Measurements from ENCODE around the gene EPHB6. TPM values are rescaled to one million over a fixed set of nuclear protein-coding genes. Genes with fewer than 3 reads are reported as not detected.

Gene EPHB6
- total RNA-seq, 2 experiments from 2014 or later: 50.7 to 55.8 TPM

DNA sequence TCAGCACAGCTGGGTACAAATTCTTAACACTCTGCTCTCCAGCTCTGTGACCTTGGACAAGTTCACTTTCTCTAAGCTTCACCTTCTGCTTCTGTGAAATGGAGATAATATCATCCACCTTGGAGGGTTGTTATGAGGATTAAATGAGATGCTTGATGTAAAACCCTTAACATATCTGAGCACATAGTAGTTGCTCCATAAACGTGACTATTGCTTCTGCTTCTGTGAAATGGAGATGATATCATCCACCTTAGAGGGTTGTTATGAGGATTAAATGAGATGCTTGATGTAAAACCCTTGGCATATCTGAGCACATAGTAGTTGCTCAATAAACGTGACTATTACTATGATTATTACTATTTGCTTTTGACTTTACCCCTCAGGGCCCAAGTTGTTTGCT is 14.6 kb downstream of the EPHB6 start:
- TF ChIP-seq, protein P1, sequence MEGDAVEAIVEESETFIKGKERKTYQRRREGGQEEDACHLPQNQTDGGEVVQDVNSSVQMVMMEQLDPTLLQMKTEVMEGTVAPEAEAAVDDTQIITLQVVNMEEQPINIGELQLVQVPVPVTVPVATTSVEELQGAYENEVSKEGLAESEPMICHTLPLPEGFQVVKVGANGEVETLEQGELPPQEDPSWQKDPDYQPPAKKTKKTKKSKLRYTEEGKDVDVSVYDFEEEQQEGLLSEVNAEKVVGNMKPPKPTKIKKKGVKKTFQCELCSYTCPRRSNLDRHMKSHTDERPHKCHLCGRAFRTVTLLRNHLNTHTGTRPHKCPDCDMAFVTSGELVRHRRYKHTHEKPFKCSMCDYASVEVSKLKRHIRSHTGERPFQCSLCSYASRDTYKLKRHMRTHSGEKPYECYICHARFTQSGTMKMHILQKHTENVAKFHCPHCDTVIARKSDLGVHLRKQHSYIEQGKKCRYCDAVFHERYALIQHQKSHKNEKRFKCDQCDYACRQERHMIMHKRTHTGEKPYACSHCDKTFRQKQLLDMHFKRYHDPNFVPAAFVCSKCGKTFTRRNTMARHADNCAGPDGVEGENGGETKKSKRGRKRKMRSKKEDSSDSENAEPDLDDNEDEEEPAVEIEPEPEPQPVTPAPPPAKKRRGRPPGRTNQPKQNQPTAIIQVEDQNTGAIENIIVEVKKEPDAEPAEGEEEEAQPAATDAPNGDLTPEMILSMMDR (IDR thresholded peaks at IDR 0.05): no peak
- H3K27ac ChIP-seq (ENCODE audit: low read depth in 1 of 2, low read length in 2 of 2): no peak overlapping the region
- peaks cover 22% of the 10 kb centered on the region for H3K36me3 ChIP-seq (ENCODE audit: insufficient read depth, low read length)
- H3K4me3 ChIP-seq (ENCODE audit: low read length): no peak overlapping the region
- H3K27me3 ChIP-seq (ENCODE audit: control insufficient read depth in 1 of 2, insufficient read depth in 2 of 2, low read length in 2 of 2): no peaks in the 10 kb centered on the region
- CTCF ChIA-PET: no interaction called here
- no peaks in the 10 kb centered on the region for H3K27me3 Mint-ChIP-seq
- H3K36me3 Mint-ChIP-seq (ENCODE audit: low read depth): peaks cover 57% of the 10 kb centered on the region
- intact Hi-C loops (cut with DNase I, micrococcal nuclease): loop anchor here in 1 of 2 experiments (5.0 to 10.0 kb wide), 2 partner anchors 55 to 337 kb away; no protein-coding TSS in a partner anchor
- H3K4me3 Mint-ChIP-seq: no peak overlapping the region
- no peaks in the 10 kb centered on the region for H3K9me3 Mint-ChIP-seq
- DNase-seq (no peak), ATAC-seq (ENCODE audit: poor library complexity) (no peak)
- H3K4me1 Mint-ChIP-seq (ENCODE audit: low read depth): peaks cover 6% of the 10 kb centered on the region
- H3K9me3 ChIP-seq (ENCODE audit: control insufficient read depth in 1 of 2, insufficient read depth in 1 of 2, low read length in 2 of 2): peaks cover 0 to 4% of the 10 kb centered on the region in 2 experiments
- H3K27ac Mint-ChIP-seq: no peak overlapping the region
- H3K4me1 ChIP-seq (ENCODE audit: insufficient read depth, low read length): peaks cover 9% of the 10 kb centered on the region
- POLR2A ChIA-PET: interaction anchor here (0.8 kb wide), 1 partner anchor 60 kb away, joined by 3 read pairs; no protein-coding TSS in a partner anchor

DNA sequence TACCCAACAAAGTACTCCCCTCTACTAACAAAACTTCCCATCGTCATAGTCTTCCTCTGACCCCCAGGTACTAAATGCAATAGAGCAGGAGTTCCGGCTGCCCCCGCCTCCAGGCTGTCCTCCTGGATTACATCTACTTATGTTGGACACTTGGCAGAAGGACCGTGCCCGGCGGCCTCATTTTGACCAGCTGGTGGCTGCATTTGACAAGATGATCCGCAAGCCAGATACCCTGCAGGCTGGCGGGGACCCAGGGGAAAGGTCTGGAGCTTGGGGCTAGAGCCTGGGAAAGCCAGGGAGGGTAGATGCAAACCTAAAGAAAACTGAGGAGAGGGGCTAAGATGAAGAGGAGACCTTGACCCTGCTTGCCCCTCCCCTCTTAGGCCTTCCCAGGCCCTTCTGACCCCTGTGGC is 15.3 kb downstream of the EPHB6 start:
- Mint-ChIP-seq H3K9me3 (no peaks in the 10 kb centered on the region), H3K4me1 (ENCODE audit: low read depth) (peaks cover 6% of the 10 kb centered on the region), H3K36me3 (ENCODE audit: low read depth) (peaks cover 52% of the 10 kb centered on the region), H3K27me3 (no peaks in the 10 kb centered on the region), H3K27ac (no peak overlapping the region), H3K4me3 (no peak overlapping the region)
- Histone ChIP-seq H3K27ac (ENCODE audit: low read depth in 1 of 2, low read length in 2 of 2) (no peak overlapping the region), H3K36me3 (ENCODE audit: insufficient read depth, low read length) (peaks cover 22% of the 10 kb centered on the region), H3K4me1 (ENCODE audit: insufficient read depth, low read length) (peaks cover 9% of the 10 kb centered on the region), H3K27me3 (ENCODE audit: control insufficient read depth in 1 of 2, insufficient read depth in 2 of 2, low read length in 2 of 2) (no peaks in the 10 kb centered on the region), H3K4me3 (ENCODE audit: low read length) (no peak overlapping the region), H3K9me3 (ENCODE audit: control insufficient read depth in 1 of 2, insufficient read depth in 1 of 2, low read length in 2 of 2) (peaks cover 0 to 4% of the 10 kb centered on the region in 2 experiments)
- TF ChIP-seq, protein P1 (IDR thresholded peaks at IDR 0.05): no peak
- ATAC-seq (ENCODE audit: poor library complexity): no peak
- DNase-seq: no peak
- ChIA-PET POLR2A (no interaction called here), CTCF (no interaction called here)
- intact Hi-C loops (cut with DNase I, micrococcal nuclease): no loop called here

DNA sequence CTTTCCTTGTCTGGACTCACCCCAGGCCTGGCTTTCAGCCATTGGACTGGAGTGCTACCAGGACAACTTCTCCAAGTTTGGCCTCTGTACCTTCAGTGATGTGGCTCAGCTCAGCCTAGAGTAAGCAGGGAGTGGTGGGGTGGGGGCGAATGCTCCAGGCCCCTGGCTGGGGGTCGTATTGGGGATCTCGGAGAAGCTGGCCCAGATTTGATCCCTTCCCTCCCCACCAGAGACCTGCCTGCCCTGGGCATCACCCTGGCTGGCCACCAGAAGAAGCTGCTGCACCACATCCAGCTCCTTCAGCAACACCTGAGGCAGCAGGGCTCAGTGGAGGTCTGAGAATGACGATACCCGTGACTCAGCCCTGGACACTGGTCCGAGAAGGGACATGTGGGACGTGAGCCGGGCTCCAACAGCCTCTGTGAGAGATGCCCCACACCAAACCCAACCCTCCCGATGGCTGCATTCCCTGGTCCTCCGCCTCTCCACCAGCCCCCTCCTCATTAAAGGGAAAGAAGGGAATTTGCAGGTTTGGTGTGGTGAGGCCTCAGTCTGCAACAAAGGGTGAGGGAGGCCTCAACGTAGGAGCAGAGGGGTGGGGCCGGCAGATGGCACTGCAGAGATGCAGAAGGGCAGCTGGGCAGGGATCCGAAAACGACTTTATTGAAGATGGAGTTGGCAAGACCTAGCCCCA is 15.8 kb downstream of the EPHB6 start:
- TF ChIP-seq, protein P1 (IDR thresholded peaks at IDR 0.05): no peak
- Histone ChIP-seq H3K9me3 (ENCODE audit: control insufficient read depth in 1 of 2, insufficient read depth in 1 of 2, low read length in 2 of 2) (peaks cover 0 to 4% of the 10 kb centered on the region in 2 experiments), H3K27ac (ENCODE audit: low read depth in 1 of 2, low read length in 2 of 2) (no peak overlapping the region), H3K4me3 (ENCODE audit: low read length) (no peak overlapping the region), H3K4me1 (ENCODE audit: insufficient read depth, low read length) (peaks cover 5% of the 10 kb centered on the region), H3K36me3 (ENCODE audit: insufficient read depth, low read length) (peaks cover 22% of the 10 kb centered on the region), H3K27me3 (ENCODE audit: control insufficient read depth in 1 of 2, insufficient read depth in 2 of 2, low read length in 2 of 2) (no peaks in the 10 kb centered on the region)
- peaks cover 6% of the 10 kb centered on the region for H3K4me1 Mint-ChIP-seq (ENCODE audit: low read depth)
- H3K9me3 Mint-ChIP-seq: no peaks in the 10 kb centered on the region
- ATAC-seq (ENCODE audit: poor library complexity) (no peak), DNase-seq (no peak)
- CTCF ChIA-PET: no interaction called here
- H3K4me3 Mint-ChIP-seq: no peak overlapping the region
- no peaks in the 10 kb centered on the region for H3K27me3 Mint-ChIP-seq
- POLR2A ChIA-PET: no interaction called here
- peaks cover 52% of the 10 kb centered on the region for H3K36me3 Mint-ChIP-seq (ENCODE audit: low read depth)
- no peak overlapping the region for H3K27ac Mint-ChIP-seq
- intact Hi-C loops (cut with DNase I, micrococcal nuclease): no loop called here

Data from CD4-positive, alpha-beta T cell (primary cell).